ENCODE measurements around the gene ECHS1.

The ECHS1 gene

GRCh38 chr10:133373174-133374090 lies at the start of gene ECHS1:
ECHS1 (minus strand) TSS chr10:133373354; CDS start chr10:133373333, 21 bp downstream.
- TF ChIP-seq CTCF (IDR thresholded peaks at IDR 0.05; ENCODE audit: insufficient read depth, low read depth, low read length, missing control alignments) = no peak
- peak within 1 kb of the TSS; percentile 74 for H3K4me3 ChIP-seq (ENCODE audit: low read depth, low read length)
- peak; percentile 95 for DNase-seq (ENCODE audit: low read depth)

- TF ChIP-seq CTCF (IDR thresholded peaks at IDR 0.05; ENCODE audit: insufficient read depth, low read depth, low read length, missing control alignments) = no peak
- no peak overlapping the region for H3K4me3 ChIP-seq (ENCODE audit: low read depth, low read length)
- no peak for DNase-seq (ENCODE audit: low read depth)
Measured at GRCh38 chr10:133422223-133422806, 49.2 kb upstream of the ECHS1 start.

DNA sequence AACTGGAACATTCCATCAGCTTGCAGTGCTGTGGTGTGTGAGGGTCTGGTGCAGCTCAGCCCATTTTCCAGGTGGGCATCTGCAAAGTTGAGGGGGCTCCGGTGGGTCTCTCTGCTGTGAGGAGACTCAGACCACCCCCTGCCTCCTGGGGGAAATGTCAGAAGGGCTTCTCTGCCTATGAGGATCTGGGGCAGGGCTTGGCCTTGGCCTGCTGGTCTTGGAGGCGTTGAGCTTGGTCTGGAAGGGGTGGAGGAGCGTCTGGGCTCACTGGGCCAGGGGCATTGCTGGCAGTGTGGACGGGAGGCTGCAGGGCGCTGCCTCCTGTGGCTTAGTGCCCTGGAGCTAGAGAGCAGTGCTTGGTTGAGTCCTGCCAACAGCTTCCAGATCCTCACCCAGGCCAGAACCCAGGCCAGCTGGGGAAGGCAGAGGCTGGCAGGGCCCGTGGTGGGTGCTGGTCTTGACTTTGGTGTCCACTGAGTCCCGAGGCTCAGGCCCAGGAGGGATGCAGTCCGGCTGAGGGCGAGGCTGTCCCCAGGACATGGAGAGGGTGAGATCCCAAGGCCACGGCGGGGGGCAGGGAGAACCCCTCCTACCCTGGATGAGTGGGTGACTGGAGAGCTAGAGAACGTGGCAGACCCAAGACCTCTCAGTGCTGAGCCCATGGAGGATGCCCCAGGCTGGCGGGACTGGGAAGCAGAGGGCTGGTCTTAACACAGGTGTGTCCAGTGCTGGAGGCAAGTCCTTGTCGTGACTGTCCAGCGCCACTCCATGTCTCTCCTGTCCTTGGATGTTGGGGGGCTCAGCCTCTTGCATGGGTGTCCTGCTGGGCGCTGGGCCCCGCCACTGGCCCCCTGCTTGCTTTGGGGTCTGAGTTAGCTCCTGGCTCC lies 48.4 kb upstream of the ECHS1 start:
- no peak for TF ChIP-seq CTCF (IDR thresholded peaks at IDR 0.05; ENCODE audit: insufficient read depth, low read depth, low read length, missing control alignments)
- no peak for DNase-seq (ENCODE audit: low read depth)
- no peak overlapping the region for H3K4me3 ChIP-seq (ENCODE audit: low read depth, low read length)

GRCh38 chr10:133420579-133420978 lies 47.4 kb upstream of the ECHS1 start:
- no peak overlapping the region for H3K4me3 ChIP-seq (ENCODE audit: low read depth, low read length)
- DNase-seq (ENCODE audit: low read depth) = no peak
- no peak for TF ChIP-seq CTCF (IDR thresholded peaks at IDR 0.05; ENCODE audit: insufficient read depth, low read depth, low read length, missing control alignments)

GRCh38 chr10:133420028-133420427 lies 46.9 kb upstream of the ECHS1 start:
- no peak for TF ChIP-seq CTCF (IDR thresholded peaks at IDR 0.05; ENCODE audit: insufficient read depth, low read depth, low read length, missing control alignments)
- DNase-seq (ENCODE audit: low read depth) = no peak
- H3K4me3 ChIP-seq (ENCODE audit: low read depth, low read length) = no peak overlapping the region

- no peak for TF ChIP-seq CTCF (IDR thresholded peaks at IDR 0.05; ENCODE audit: insufficient read depth, low read depth, low read length, missing control alignments)
- no peak for DNase-seq (ENCODE audit: low read depth)
- H3K4me3 ChIP-seq (ENCODE audit: low read depth, low read length) = no peak overlapping the region
Measured at GRCh38 chr10:133419211-133419950, 46.2 kb upstream of the ECHS1 start.

Measured in GM12865 (cell line).